Fibroblast of lung (primary cell): ENCODE measurements around the gene PHKG2. TPM values are rescaled to one million over a fixed set of nuclear protein-coding genes. Genes with fewer than 3 reads are reported as not detected.

Source experiments
- DNase-seq, 2 donors: peaks; one replicate each; pipeline versions ENCODE4 v3.0.0 to v3.0.0-alpha.2; 2010; ENCODE audit warnings: low read depth in 2 of 2
- H2AFZ ChIP-seq: 2 replicates; pipeline ENCODE4 v1.5.1; 2012; ENCODE audit warnings: low read length, control low read depth, inconsistent platforms
- H3K27ac ChIP-seq: 2 replicates; pipeline ENCODE4 v1.5.1; 2011; ENCODE audit warnings: low read length, control low read depth; ENCODE audit not compliant: insufficient read depth
- H3K27me3 ChIP-seq: 2 replicates; pipeline ENCODE4 v1.5.1; 2011; ENCODE audit warnings: mild to moderate bottlenecking, low read length; ENCODE audit not compliant: control insufficient read depth, insufficient read depth
- H3K36me3 ChIP-seq: 2 replicates; pipeline ENCODE4 v1.5.1; 2011; ENCODE audit warnings: low read length; ENCODE audit not compliant: control insufficient read depth, insufficient read depth
- H3K4me1 ChIP-seq: 2 replicates; pipeline ENCODE4 v1.5.1; 2011; ENCODE audit warnings: low read length; ENCODE audit not compliant: control insufficient read depth, insufficient read depth; ENCODE audit errors: extremely low read depth
- H3K4me2 ChIP-seq: 2 replicates; pipeline ENCODE4 v1.5.1; 2011; ENCODE audit warnings: low read length, control low read depth; ENCODE audit not compliant: insufficient read depth; ENCODE audit errors: extremely low read depth
- H3K4me3 ChIP-seq, 4 experiments: fragments of 200-600 bp in 1 of 4; sonication (generic) in 1 of 4; replicated peaks in 1 of 4; 2 replicates each; pipeline ENCODE4 v1.5.1; 2011 to 2016; ENCODE audit warnings: low read length in 4 of 4, low read depth in 3 of 4, mild to moderate bottlenecking in 3 of 4, control low read depth in 2 of 4, inconsistent platforms in 1 of 4, mixed read lengths in 1 of 4; ENCODE audit not compliant: insufficient read depth in 1 of 4; ENCODE audit errors: control extremely low read depth in 1 of 4
- H3K79me2 ChIP-seq: 2 replicates; pipeline ENCODE4 v1.5.1; 2012; ENCODE audit warnings: mild to moderate bottlenecking, low read length, inconsistent platforms; ENCODE audit not compliant: control insufficient read depth, insufficient read depth
- H3K9ac ChIP-seq: 2 replicates; pipeline ENCODE4 v1.5.1; 2011; ENCODE audit warnings: mild to moderate bottlenecking, low read length, control low read depth; ENCODE audit not compliant: insufficient read depth
- H3K9me3 ChIP-seq: 2 replicates; pipeline ENCODE4 v1.5.1; 2012; ENCODE audit warnings: low read depth, low read length; ENCODE audit not compliant: control insufficient read depth, insufficient read depth
- H4K20me1 ChIP-seq: 2 replicates; pipeline ENCODE4 v1.5.1; 2011; ENCODE audit warnings: low read length; ENCODE audit not compliant: control insufficient read depth, insufficient read depth; ENCODE audit errors: extremely low read depth
- EZH2 ChIP-seq: IDR thresholded peaks from 2 replicates; pipeline ENCODE4 v1.5.1; 2012; ENCODE audit warnings: low read length, control low read depth, mild to moderate bottlenecking; ENCODE audit errors: missing control alignments
- polyA plus RNA-seq, 2 donors: library from polyadenylated mRNA; depleted of rRNA in 1 of 2; stranded (reverse) in 1 of 2; unstranded in 1 of 2; fragments of >200 nt; gene quantifications; 2 replicates each; pipeline ENCODE4 v1.2.1, GENCODE V29; 2011 to 2012; ENCODE audit warnings: missing spikeins in 1 of 2
- total RNA-seq: library from RNA; depleted of rRNA; stranded (reverse); fragments of >200 nt; gene quantifications from 2 replicates; pipeline ENCODE4 v1.2.1, GENCODE V29; 2014
- TF ChIP-seq, protein P1 (sequence below), 2 donors: IDR thresholded peaks in 1 of 2; conservative IDR thresholded peaks in 1 of 2; 1 replicate in 1 of 2; 2 replicates in 1 of 2; pipeline ENCODE4 v1.5.1; 2011 to 2012; ENCODE audit warnings: low read length in 2 of 2, control low read depth in 1 of 2, inconsistent platforms in 1 of 2, low read depth in 1 of 2, mild to moderate bottlenecking in 1 of 2

The PHKG2 gene
- total and polyA plus RNA-seq, 2 donors (not counting 1 experiment from before 2014, with no cell fraction given): 15.4 to 19.4 TPM

DNA sequence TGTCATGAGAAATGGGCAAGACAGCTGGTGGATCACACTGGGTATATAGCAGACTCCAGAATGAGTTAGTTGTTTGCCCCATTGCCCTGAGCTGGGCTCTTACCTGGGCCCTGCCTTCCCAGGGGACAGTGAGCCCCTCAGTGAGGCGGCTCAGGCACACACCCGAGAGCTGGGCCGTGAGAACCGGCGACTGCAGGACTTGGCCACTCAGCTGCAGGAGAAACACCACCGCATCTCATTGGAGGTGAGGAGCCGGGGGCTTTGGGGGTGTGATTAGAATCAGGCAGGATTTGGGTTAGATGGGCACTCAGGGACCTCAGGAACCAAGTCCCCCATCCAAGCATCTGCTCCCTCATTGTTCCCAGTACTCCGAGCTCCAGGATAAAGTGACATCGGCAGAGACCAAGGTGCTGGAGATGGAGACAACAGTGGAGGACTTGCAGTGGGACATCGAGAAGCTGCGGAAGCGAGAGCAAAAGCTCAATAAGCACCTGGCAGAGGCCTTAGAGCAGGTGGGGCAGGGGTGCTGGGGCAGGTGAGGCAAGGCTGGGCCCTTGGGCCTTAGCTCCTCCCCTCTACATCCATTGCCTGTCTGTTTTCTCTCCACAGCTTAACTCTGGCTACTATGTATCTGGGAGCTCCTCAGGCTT is 16.7 kb downstream of the PHKG2 start:
- no peak for DNase-seq

GRCh38 chr16:30766206-30766932 is 18.1 kb downstream of the PHKG2 start:
- H3K27ac ChIP-seq: no peak overlapping the region
- H2AFZ ChIP-seq: no peak overlapping the region
- peaks cover 6% of the 10 kb centered on the region for H3K4me1 ChIP-seq
- no peak overlapping the region for H3K9ac ChIP-seq
- no peak overlapping the region for H3K4me3 ChIP-seq
- H3K4me2 ChIP-seq: no peak overlapping the region
- H4K20me1 ChIP-seq: no peaks in the 10 kb centered on the region
- peaks cover 26% of the 10 kb centered on the region for H3K79me2 ChIP-seq
- no peaks in the 10 kb centered on the region for H3K9me3 ChIP-seq
- no peak for DNase-seq
- TF ChIP-seq, protein P1, sequence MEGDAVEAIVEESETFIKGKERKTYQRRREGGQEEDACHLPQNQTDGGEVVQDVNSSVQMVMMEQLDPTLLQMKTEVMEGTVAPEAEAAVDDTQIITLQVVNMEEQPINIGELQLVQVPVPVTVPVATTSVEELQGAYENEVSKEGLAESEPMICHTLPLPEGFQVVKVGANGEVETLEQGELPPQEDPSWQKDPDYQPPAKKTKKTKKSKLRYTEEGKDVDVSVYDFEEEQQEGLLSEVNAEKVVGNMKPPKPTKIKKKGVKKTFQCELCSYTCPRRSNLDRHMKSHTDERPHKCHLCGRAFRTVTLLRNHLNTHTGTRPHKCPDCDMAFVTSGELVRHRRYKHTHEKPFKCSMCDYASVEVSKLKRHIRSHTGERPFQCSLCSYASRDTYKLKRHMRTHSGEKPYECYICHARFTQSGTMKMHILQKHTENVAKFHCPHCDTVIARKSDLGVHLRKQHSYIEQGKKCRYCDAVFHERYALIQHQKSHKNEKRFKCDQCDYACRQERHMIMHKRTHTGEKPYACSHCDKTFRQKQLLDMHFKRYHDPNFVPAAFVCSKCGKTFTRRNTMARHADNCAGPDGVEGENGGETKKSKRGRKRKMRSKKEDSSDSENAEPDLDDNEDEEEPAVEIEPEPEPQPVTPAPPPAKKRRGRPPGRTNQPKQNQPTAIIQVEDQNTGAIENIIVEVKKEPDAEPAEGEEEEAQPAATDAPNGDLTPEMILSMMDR (conservative IDR thresholded peaks at IDR 0.05 in 1 of 2, IDR thresholded peaks at IDR 0.05 in 1 of 2; ENCODE audit: low read depth in 1 of 2, low read length in 2 of 2): no peak
- TF ChIP-seq EZH2: no peak
- peaks cover 46% of the 10 kb centered on the region for H3K36me3 ChIP-seq
- no peaks in the 10 kb centered on the region for H3K27me3 ChIP-seq

More for the DNA sequence above, 16.7 kb downstream of the PHKG2 start:
- no peak overlapping the region for H3K4me3 ChIP-seq
- peaks cover 26% of the 10 kb centered on the region for H3K79me2 ChIP-seq
- H3K36me3 ChIP-seq: peaks cover 48% of the 10 kb centered on the region
- peaks cover 14% of the 10 kb centered on the region for H3K4me1 ChIP-seq
- no peak for TF ChIP-seq EZH2
- TF ChIP-seq, protein P1 (conservative IDR thresholded peaks at IDR 0.05 in 1 of 2, IDR thresholded peaks at IDR 0.05 in 1 of 2; ENCODE audit: low read depth in 1 of 2, low read length in 2 of 2): no peak
- no peak overlapping the region for H3K9ac ChIP-seq
- H3K4me2 ChIP-seq: no peak overlapping the region
- H3K27me3 ChIP-seq: no peaks in the 10 kb centered on the region
- H2AFZ ChIP-seq: no peak overlapping the region
- H3K27ac ChIP-seq: no peak overlapping the region
- no peaks in the 10 kb centered on the region for H4K20me1 ChIP-seq
- H3K9me3 ChIP-seq: no peaks in the 10 kb centered on the region

- no peak overlapping the region for H3K4me3 ChIP-seq
- H4K20me1 ChIP-seq: no peaks in the 10 kb centered on the region
- peaks cover 26% of the 10 kb centered on the region for H3K79me2 ChIP-seq
- H3K9me3 ChIP-seq: no peaks in the 10 kb centered on the region
- no peak overlapping the region for H2AFZ ChIP-seq
- TF ChIP-seq EZH2: no peak
- TF ChIP-seq, protein P1 (conservative IDR thresholded peaks at IDR 0.05 in 1 of 2, IDR thresholded peaks at IDR 0.05 in 1 of 2; ENCODE audit: low read depth in 1 of 2, low read length in 2 of 2): no peak
- peaks cover 48% of the 10 kb centered on the region for H3K36me3 ChIP-seq
- no peak for DNase-seq
- H3K27ac ChIP-seq: no peak overlapping the region
- no peak overlapping the region for H3K4me2 ChIP-seq
- peaks cover 6% of the 10 kb centered on the region for H3K4me1 ChIP-seq
- H3K27me3 ChIP-seq: no peaks in the 10 kb centered on the region
- no peak overlapping the region for H3K9ac ChIP-seq
Measured at GRCh38 chr16:30766933-30767284, 18.7 kb downstream of the PHKG2 start.
